Astrocyte of the cerebellum (primary cell): ENCODE results near the gene FNDC3A.

ENCODE experiments used
- DNase-seq: peaks from one replicate; pipeline ENCODE4 v3.0.0-alpha.2; 2011; ENCODE audit warnings: low read depth
- H3K4me3 ChIP-seq: 2 replicates; pipeline ENCODE4 v1.5.1; 2011; ENCODE audit warnings: mild to moderate bottlenecking, low read depth, low read length, moderate library complexity
- CTCF ChIP-seq: IDR thresholded peaks from 2 replicates; pipeline ENCODE4 v1.5.1; 2012; ENCODE audit warnings: low read length, low read depth, moderate library complexity, mild to moderate bottlenecking; ENCODE audit errors: missing control alignments
- in situ Hi-C: cut with HindIII; loops from 2 replicates; pipeline ENCODE4 v1.10.0; 2017; ENCODE audit warnings: low sequenced_read_pairs

Gene FNDC3A

GRCh38 chr13:49206641-49207040 lies 230.9 kb downstream of the FNDC3A start:
- DNase-seq, result no peak
- in situ Hi-C loops, result loop anchor here (10.0 kb wide), 1 partner anchor 232 kb away; the partner anchor contains the start of gene FNDC3A
- H3K4me3 ChIP-seq, result no peak overlapping the region
- no peak for TF ChIP-seq CTCF

GRCh38 chr13:49208619-49209018 lies 232.9 kb downstream of the FNDC3A start:
- in situ Hi-C loops, result loop anchor here (10.0 kb wide), 1 partner anchor 234 kb away; the partner anchor contains the start of gene FNDC3A
- no peak overlapping the region for H3K4me3 ChIP-seq
- DNase-seq, result no peak
- TF ChIP-seq CTCF, result no peak

- in situ Hi-C loops, result no loop called here
- TF ChIP-seq CTCF, result no peak
These were observed 234.4 kb downstream of the FNDC3A start for GRCh38 chr13:49210114-49210513.

GRCh38 chr13:49210669-49211068 lies 235.0 kb downstream of the FNDC3A start:
- no peak for DNase-seq
- TF ChIP-seq CTCF, result no peak
- in situ Hi-C loops, result no loop called here
- no peak overlapping the region for H3K4me3 ChIP-seq

More at GRCh38 chr13:49210114-49210513, 234.4 kb downstream of the FNDC3A start:
- no peak overlapping the region for H3K4me3 ChIP-seq
- DNase-seq, result no peak

GRCh38 chr13:49213539-49213938 lies 237.8 kb downstream of the FNDC3A start:
- in situ Hi-C loops, result no loop called here
- DNase-seq, result no peak
- TF ChIP-seq CTCF, result no peak
- H3K4me3 ChIP-seq, result no peak overlapping the region

- no peak for TF ChIP-seq CTCF
- no peak for DNase-seq
- in situ Hi-C loops, result no loop called here
- no peak overlapping the region for H3K4me3 ChIP-seq
These were observed 238.5 kb downstream of the FNDC3A start for GRCh38 chr13:49213997-49214916.
